GM12878 (cell line): Measurements from ENCODE around the gene STARD13. TPM values are rescaled to one million over a fixed set of nuclear protein-coding genes. Genes with fewer than 3 reads are reported as not detected.

ENCODE experiments used
- ATAC-seq: fragments of 200-7000 bp; cut with Tn5 transposase; 3 replicates; pipeline ENCODE4 v1.9.1; 2020; ENCODE audit warnings: mild to moderate bottlenecking, moderate library complexity
- BruUV-seq: library from RNA; stranded (reverse); fragments of 400-500 nt; replicated peaks from 2 replicates; lab custom pipeline; 2021; lab: Mats Ljungman, UMichigan
- CTCF ChIA-PET: fragments of 300-600 bp; sonication (Branson Sonifier 250); formaldehyde crosslinking; extraction: SDS; loops from one replicate; lab custom pipeline; 2021; ENCODE audit warnings: inconsistent platforms; lab: Yijun Ruan, JAX
- POLR2A ChIA-PET: fragments of 350-600 bp; formaldehyde crosslinking; extraction: SDS; loops from one replicate; lab custom pipeline; 2021; ENCODE audit warnings: inconsistent platforms; lab: Charles Lee
- RAD21 ChIA-PET: fragments of 300-600 bp; sonication (Branson Sonifier 250); formaldehyde crosslinking; loops from one replicate; lab custom pipeline; 2023; ENCODE audit warnings: antibody characterized with exemption; ENCODE audit not compliant: unreplicated experiment; lab: Charles Lee
- SMC1A ChIA-PET: fragments of 300-600 bp; sonication (Branson Sonifier 250); formaldehyde crosslinking; loops from one replicate; lab custom pipeline; 2023; ENCODE audit not compliant: unreplicated experiment, uncharacterized antibody; lab: Charles Lee
- DNase-seq: peaks from one replicate; pipeline ENCODE4 v3.0.0-alpha.2; 2011; ENCODE audit warnings: low read depth, low spot score
- FAIRE-seq: peaks from 3 replicates; lab custom pipeline; 2011; peaks lifted over from hg19 to GRCh38; lab: Jason Lieb, UNC
- H2AFZ ChIP-seq: 2 replicates; pipeline ENCODE4 v1.6.0; 2011; ENCODE audit warnings: low read depth, low read length, control low read depth; ENCODE audit not compliant: control insufficient read depth
- H3K27ac ChIP-seq: 2 replicates; pipeline ENCODE4 v1.5.1; 2011; ENCODE audit warnings: control low read depth; ENCODE audit not compliant: control insufficient read depth, insufficient read depth
- H3K27me3 ChIP-seq, 2 experiments: replicated peaks in 1 of 2; 2 replicates each; pipeline versions ENCODE4 v1.6.0 to v1.6.1; 2011; ENCODE audit warnings: low read length in 1 of 2; ENCODE audit not compliant: control insufficient read depth in 2 of 2, insufficient read depth in 2 of 2
- H3K36me3 ChIP-seq, 2 experiments: 2 replicates each; pipeline ENCODE4 v1.5.1; 2011; ENCODE audit warnings: low read length in 1 of 2; ENCODE audit not compliant: control insufficient read depth in 2 of 2, insufficient read depth in 2 of 2
- H3K4me1 ChIP-seq: 2 replicates; pipeline ENCODE4 v1.6.1; 2011; ENCODE audit warnings: mild to moderate bottlenecking, low read length, moderate library complexity, mixed read lengths; ENCODE audit not compliant: control insufficient read depth, insufficient read depth
- H3K4me2 ChIP-seq: 2 replicates; pipeline ENCODE4 v1.6.0; 2011; ENCODE audit warnings: control low read depth; ENCODE audit not compliant: control insufficient read depth, insufficient read depth
- H3K4me3 ChIP-seq: fragments of 200-600 bp; sonication (generic); 2 replicates; pipeline ENCODE4 v1.5.1; 2016
- H3K79me2 ChIP-seq: 2 replicates; pipeline ENCODE4 v1.6.0; 2011; ENCODE audit warnings: low read length; ENCODE audit not compliant: control insufficient read depth, insufficient read depth
- H3K9ac ChIP-seq: 2 replicates; pipeline ENCODE4 v1.8.0; 2011; ENCODE audit warnings: low read length, control low read depth, mixed read lengths; ENCODE audit not compliant: control insufficient read depth, insufficient read depth
- H3K9me3 ChIP-seq: replicated peaks from 3 replicates; pipeline ENCODE4 v1.5.1; 2011; ENCODE audit warnings: mild to moderate bottlenecking, low read length; ENCODE audit not compliant: control insufficient read depth, insufficient read depth
- H4K20me1 ChIP-seq: 2 replicates; pipeline ENCODE4 v1.6.0; 2011; ENCODE audit not compliant: control insufficient read depth, insufficient read depth
- BACH1 ChIP-seq: fragments of 450-650 bp; IDR thresholded peaks from 2 replicates; pipeline ENCODE4 v1.6.1; 2017; ENCODE audit warnings: mild to moderate bottlenecking, borderline replicate concordance
- ETV6 ChIP-seq, 2 experiments: fragments of 450-650 bp in 1 of 2; IDR thresholded peaks in 1 of 2; conservative IDR thresholded peaks in 1 of 2; 2 replicates each; pipeline ENCODE4 v1.6.1; 2014; ENCODE audit warnings: antibody characterized with exemption in 1 of 2, borderline replicate concordance in 1 of 2, low read depth in 1 of 2, mild to moderate bottlenecking in 1 of 2, moderate library complexity in 1 of 2
- FOS ChIP-seq: IDR thresholded peaks from 3 replicates; pipeline ENCODE4 v1.6.1; 2011; ENCODE audit warnings: borderline replicate concordance; ENCODE audit not compliant: insufficient read length; ENCODE audit errors: extremely low read depth
- MTA3 ChIP-seq: IDR thresholded peaks from 2 replicates; pipeline ENCODE4 v1.6.1; 2012; ENCODE audit warnings: low read length, inconsistent platforms, borderline replicate concordance
- PML ChIP-seq: IDR thresholded peaks from 2 replicates; pipeline ENCODE4 v1.6.1; 2012; ENCODE audit warnings: low read length, inconsistent platforms
- POLR2AphosphoS2 ChIP-seq: IDR thresholded peaks from 2 replicates; pipeline ENCODE4 v1.6.1; 2011; ENCODE audit warnings: low read depth, mild to moderate bottlenecking, low read length, improper control_type of control experiment, moderate library complexity
- SREBF1 ChIP-seq: IDR thresholded peaks from 2 replicates; pipeline ENCODE4 v1.6.1; 2012; ENCODE audit warnings: mild to moderate bottlenecking, low read length
- TAF1 ChIP-seq: IDR thresholded peaks from 2 replicates; pipeline ENCODE4 v1.6.1; 2011; ENCODE audit warnings: mild to moderate bottlenecking, low read depth, low read length, borderline replicate concordance
- ZBED1 ChIP-seq: IDR thresholded peaks from 2 replicates; pipeline ENCODE4 v1.6.1; 2016; ENCODE audit warnings: borderline replicate concordance
- WGBS: methylation state at CpG from one replicate; pipeline ENCODE4 v1.1.6; 2016; ENCODE audit warnings: low lambda C conversion rate; ENCODE audit not compliant: insufficient replicate concordance, insufficient coverage; ENCODE audit errors: missing lambda C conversion rate; 5-methylcytosine and 5-hydroxymethylcytosine counted together
- in situ Hi-C: fragments of 300-500 bp; cut with MboI; formaldehyde crosslinking; loops from 9 replicates; pipeline ENCODE4 v1.14.3; 2018; ENCODE audit warnings: mixed read lengths
- intact Hi-C: fragments of 100-400 bp; cut with micrococcal nuclease; formaldehyde crosslinking; loops from one replicate; pipeline ENCODE4 v1.14.2; 2022; ENCODE audit not compliant: unreplicated experiment
- polyA plus RNA-seq, 11 experiments: library from polyadenylated mRNA; depleted of rRNA in 4 of 11; unstranded in 6 of 11; stranded (reverse) in 5 of 11; fragments of >200 nt; fragmentation: Nextera tagmentation in 4 of 11; fragmentation: Illumina TruSeq in 1 of 11; extraction: Ambion mirVana in 4 of 11; extraction: Trizol in 1 of 11; gene quantifications; 1 replicate in 1 of 11; 2 replicates in 10 of 11; pipeline versions ENCODE4 v1.2.1 to v1.2.3, GENCODE V29; 2011 to 2016; ENCODE audit warnings: inconsistent platforms in 2 of 11, missing spikeins in 2 of 11, low read depth in 1 of 11
- total RNA-seq, 4 experiments: library from RNA; depleted of rRNA in 3 of 4; stranded (reverse); fragments of >200 nt in 3 of 4; fragmentation: Illumina TruSeq in 1 of 4; extraction: Trizol in 1 of 4; gene quantifications; 2 replicates each; pipeline versions ENCODE4 v1.2.1 to v1.2.3, GENCODE V29; 2013 to 2021
- TF ChIP-seq, protein P1 (sequence below): IDR thresholded peaks from 2 replicates; pipeline ENCODE4 v1.6.1; 2011; ENCODE audit warnings: borderline replicate concordance, low read depth, mild to moderate bottlenecking, moderate library complexity, low read length; ENCODE audit not compliant: insufficient read depth, poor library complexity, severe bottlenecking
- TF ChIP-seq, protein P2 (sequence below): fragments of 150-350 bp; IDR thresholded peaks from 2 replicates; pipeline ENCODE4 v1.6.1; 2016; ENCODE audit warnings: low read depth, low read length

The STARD13 gene
- total and polyA plus RNA-seq, 10 of the 15 experiments (the other 5 are each of a cell fraction or from before 2014, with no cell fraction given), result 4.0 to 41.6 (median 10.1) TPM

DNA sequence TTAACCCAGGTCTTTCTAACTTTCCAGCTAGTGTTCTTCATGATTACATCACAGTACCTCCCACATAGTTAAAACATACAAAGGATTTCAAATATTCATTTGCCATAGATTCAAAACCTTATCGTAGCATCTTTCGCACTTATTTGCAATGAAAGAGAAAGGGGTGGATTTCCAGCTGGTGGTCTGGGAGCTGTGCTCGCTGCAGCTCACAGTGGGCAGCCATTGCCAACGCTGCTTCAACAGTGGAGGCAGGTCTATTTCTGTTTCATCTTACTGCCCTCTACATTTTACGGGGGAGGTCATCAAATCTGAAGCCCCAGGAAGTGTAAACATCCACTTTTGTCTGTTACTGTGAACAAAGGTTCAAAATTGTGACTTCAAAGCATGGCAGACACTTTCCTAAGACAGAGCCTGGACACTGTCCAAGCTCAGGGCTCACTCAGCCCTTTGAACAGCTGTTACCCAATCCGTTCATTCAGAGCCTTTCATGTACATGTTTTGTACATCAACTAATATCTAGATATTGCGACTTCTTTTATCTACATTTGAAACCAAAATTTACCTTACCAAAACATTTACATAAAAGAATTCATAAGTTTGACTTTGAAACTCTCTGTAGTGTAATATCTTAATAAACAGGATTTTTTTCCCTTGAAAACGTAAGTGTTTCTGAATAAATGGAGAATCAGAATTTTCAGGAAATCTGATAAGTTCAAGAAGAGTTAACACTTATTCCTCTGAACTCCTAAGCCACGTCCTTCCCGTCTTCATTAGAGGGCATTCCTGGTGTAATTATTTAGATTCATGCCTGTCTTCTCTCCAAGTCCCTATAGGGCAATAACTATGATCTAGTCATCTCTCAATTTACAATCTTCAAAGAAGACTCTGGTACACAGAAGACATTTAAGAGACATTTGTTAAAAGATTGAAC lies 25.1 kb downstream of the STARD13 start:
- CTCF ChIA-PET, result no interaction called here
- SMC1A ChIA-PET, result interaction anchor here (1.0 to 1.1 kb wide), 2 partner anchors 20 to 30 kb away, joined by 3 read pairs; no protein-coding TSS in a partner anchor

DNA sequence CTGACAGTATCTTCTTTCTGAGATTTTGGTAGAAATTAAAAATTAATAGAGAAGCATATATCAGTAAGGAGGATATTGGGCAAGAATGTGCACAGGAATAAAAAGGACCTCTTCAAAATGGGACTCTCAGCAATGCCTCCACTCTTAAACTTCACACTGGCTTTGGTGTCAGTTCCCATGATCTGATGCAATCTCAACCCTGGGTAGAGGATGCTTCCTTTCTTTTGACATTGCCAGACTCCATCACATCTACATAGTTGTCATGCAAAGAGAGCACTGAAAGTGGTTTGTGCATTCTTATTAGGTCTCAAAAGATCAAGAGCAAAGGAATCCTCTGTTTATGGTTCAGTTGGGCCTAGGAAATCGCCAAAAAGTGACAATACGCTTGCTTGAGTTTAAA lies 26.3 kb downstream of the STARD13 start:
- H3K36me3 ChIP-seq, result no peaks in the 10 kb centered on the region
- no peaks in the 10 kb centered on the region for H3K4me1 ChIP-seq
- DNase-seq (no peak), FAIRE-seq (no peak), ATAC-seq (no peak)
- ChIA-PET SMC1A (interaction anchor here (1.0 to 1.1 kb wide), 2 partner anchors 19 to 29 kb away, joined by 3 read pairs; no protein-coding TSS in a partner anchor), RAD21 (no interaction called here), CTCF (no interaction called here), POLR2A (no interaction called here)
- in situ Hi-C loops, result no loop called here
- no peak overlapping the region for H3K9ac ChIP-seq
- no peak overlapping the region for H3K27ac ChIP-seq
- H2AFZ ChIP-seq, result no peak overlapping the region
- H3K9me3 ChIP-seq, result no peaks in the 10 kb centered on the region
- no peak overlapping the region for H3K4me3 ChIP-seq
- H4K20me1 ChIP-seq, result no peaks in the 10 kb centered on the region
- H3K79me2 ChIP-seq, result no peaks in the 10 kb centered on the region
- BruUV-seq, result no TSS peak
- H3K27me3 ChIP-seq, result no peaks in the 10 kb centered on the region
- 15% methylated on average over 2 of the region's 2 CpGs for WGBS
- intact Hi-C loops, result no loop called here
- H3K4me2 ChIP-seq, result no peak overlapping the region
- no peak for TF ChIP-seq PML
- TF ChIP-seq FOS, result no peak
- TF ChIP-seq TAF1, result no peak
- TF ChIP-seq POLR2AphosphoS2, result no peak
- no peak for TF ChIP-seq ZBED1
- TF ChIP-seq BACH1, result no peak
- no peak for TF ChIP-seq SREBF1
- TF ChIP-seq, protein P1, sequence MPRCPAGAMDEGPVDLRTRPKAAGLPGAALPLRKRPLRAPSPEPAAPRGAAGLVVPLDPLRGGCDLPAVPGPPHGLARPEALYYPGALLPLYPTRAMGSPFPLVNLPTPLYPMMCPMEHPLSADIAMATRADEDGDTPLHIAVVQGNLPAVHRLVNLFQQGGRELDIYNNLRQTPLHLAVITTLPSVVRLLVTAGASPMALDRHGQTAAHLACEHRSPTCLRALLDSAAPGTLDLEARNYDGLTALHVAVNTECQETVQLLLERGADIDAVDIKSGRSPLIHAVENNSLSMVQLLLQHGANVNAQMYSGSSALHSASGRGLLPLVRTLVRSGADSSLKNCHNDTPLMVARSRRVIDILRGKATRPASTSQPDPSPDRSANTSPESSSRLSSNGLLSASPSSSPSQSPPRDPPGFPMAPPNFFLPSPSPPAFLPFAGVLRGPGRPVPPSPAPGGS, result no peak
- TF ChIP-seq MTA3, result no peak
- TF ChIP-seq, protein P2, sequence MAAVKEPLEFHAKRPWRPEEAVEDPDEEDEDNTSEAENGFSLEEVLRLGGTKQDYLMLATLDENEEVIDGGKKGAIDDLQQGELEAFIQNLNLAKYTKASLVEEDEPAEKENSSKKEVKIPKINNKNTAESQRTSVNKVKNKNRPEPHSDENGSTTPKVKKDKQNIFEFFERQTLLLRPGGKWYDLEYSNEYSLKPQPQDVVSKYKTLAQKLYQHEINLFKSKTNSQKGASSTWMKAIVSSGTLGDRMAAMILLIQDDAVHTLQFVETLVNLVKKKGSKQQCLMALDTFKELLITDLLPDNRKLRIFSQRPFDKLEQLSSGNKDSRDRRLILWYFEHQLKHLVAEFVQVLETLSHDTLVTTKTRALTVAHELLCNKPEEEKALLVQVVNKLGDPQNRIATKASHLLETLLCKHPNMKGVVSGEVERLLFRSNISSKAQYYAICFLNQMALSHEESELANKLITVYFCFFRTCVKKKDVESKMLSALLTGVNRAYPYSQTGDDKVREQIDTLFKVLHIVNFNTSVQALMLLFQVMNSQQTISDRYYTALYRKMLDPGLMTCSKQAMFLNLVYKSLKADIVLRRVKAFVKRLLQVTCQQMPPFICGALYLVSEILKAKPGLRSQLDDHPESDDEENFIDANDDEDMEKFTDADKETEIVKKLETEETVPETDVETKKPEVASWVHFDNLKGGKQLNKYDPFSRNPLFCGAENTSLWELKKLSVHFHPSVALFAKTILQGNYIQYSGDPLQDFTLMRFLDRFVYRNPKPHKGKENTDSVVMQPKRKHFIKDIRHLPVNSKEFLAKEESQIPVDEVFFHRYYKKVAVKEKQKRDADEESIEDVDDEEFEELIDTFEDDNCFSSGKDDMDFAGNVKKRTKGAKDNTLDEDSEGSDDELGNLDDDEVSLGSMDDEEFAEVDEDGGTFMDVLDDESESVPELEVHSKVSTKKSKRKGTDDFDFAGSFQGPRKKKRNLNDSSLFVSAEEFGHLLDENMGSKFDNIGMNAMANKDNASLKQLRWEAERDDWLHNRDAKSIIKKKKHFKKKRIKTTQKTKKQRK, result no peak

More for the DNA sequence above, 25.1 kb downstream of the STARD13 start:
- H3K9me3 ChIP-seq, result no peaks in the 10 kb centered on the region
- no peaks in the 10 kb centered on the region for H3K36me3 ChIP-seq
- RAD21 ChIA-PET, result no interaction called here
- intact Hi-C loops (no loop called here), in situ Hi-C loops (no loop called here)
- no peak overlapping the region for H3K4me2 ChIP-seq
- no peak overlapping the region for H2AFZ ChIP-seq
- H3K27ac ChIP-seq, result no peak overlapping the region
- no peak for FAIRE-seq
- no peaks in the 10 kb centered on the region for H3K27me3 ChIP-seq
- H3K4me3 ChIP-seq, result no peak overlapping the region
- 77% methylated on average over 10 of the region's 10 CpGs for WGBS
- H4K20me1 ChIP-seq, result no peaks in the 10 kb centered on the region
- no peak for TF ChIP-seq FOS
- no peak for TF ChIP-seq ETV6 (conservative IDR thresholded peaks at IDR 0.05 in 1 of 2, IDR thresholded peaks at IDR 0.05 in 1 of 2; ENCODE audit: borderline replicate concordance in 1 of 2, low read depth in 1 of 2)
- no peaks in the 10 kb centered on the region for H3K4me1 ChIP-seq
- H3K79me2 ChIP-seq, result no peaks in the 10 kb centered on the region
- H3K9ac ChIP-seq, result no peak overlapping the region
- DNase-seq, result no peak
- no TSS peak for BruUV-seq
- ATAC-seq, result no peak
- POLR2A ChIA-PET, result no interaction called here
